Thoracic aorta (tissue), 2 donors: ENCODE data around the gene RAB31. TPM values are rescaled to one million over a fixed set of nuclear protein-coding genes. Genes with fewer than 3 reads are reported as not detected.
A peak's percentile ranks its signal among the peaks of the same experiment; 100 is the strongest.

ENCODE experiments used
- ATAC-seq: fragments of 150-250 bp; one replicate; pipeline ENCODE4 v1.8.0; 2017; ENCODE audit warnings: low read depth; ENCODE audit not compliant: insufficient number of reproducible peaks, low FRiP score
- DNase-seq: peaks from one replicate; pipeline ENCODE4 v3.0.0-alpha.2; 2020; ENCODE audit warnings: low spot score
- H3K27ac ChIP-seq, 2 donors: fragments of 200-600 bp; sonication (generic); 1 replicate in 1 of 2; 2 replicates in 1 of 2; pipeline ENCODE4 v1.5.1; 2016; ENCODE audit warnings: mild to moderate bottlenecking in 2 of 2, moderate library complexity in 2 of 2
- H3K27me3 ChIP-seq: fragments of 200-600 bp; sonication (generic); replicated peaks from 2 replicates; pipeline ENCODE4 v1.6.0; 2016; ENCODE audit warnings: mild to moderate bottlenecking; ENCODE audit not compliant: insufficient read depth
- H3K36me3 ChIP-seq: fragments of 200-600 bp; sonication (generic); one replicate; pipeline ENCODE4 v1.5.1; 2016
- H3K4me1 ChIP-seq, 2 donors: fragments of 200-600 bp; sonication (generic); 1 replicate in 1 of 2; 2 replicates in 1 of 2; pipeline versions ENCODE4 v1.5.1 to v1.6.0; 2016; ENCODE audit warnings: low read depth in 2 of 2, mild to moderate bottlenecking in 1 of 2; ENCODE audit not compliant: control insufficient read depth in 1 of 2
- H3K4me3 ChIP-seq: fragments of 200-600 bp; sonication (generic); 2 replicates; pipeline ENCODE4 v1.5.1; 2016; ENCODE audit warnings: mild to moderate bottlenecking
- H3K9me3 ChIP-seq: fragments of 200-600 bp; sonication (generic); 2 replicates; pipeline ENCODE4 v1.5.1; 2016
- CTCF ChIP-seq: fragments of 200-600 bp; sonication (generic); IDR thresholded peaks from one replicate; pipeline ENCODE4 v1.5.1; 2019; ENCODE audit warnings: antibody characterized with exemption
- total RNA-seq, 2 donors: library from RNA; depleted of rRNA; stranded (reverse); fragments of >200 nt; gene quantifications; one replicate each; pipeline versions ENCODE4 v1.1.0 to v1.2.3, GENCODE V29; 2016

Gene RAB31
- total RNA-seq, 2 donors from 2014 or later = 92.9 to 110 TPM

GRCh38 chr18:9782073-9782857 is 74.2 kb downstream of the RAB31 start:
- Histone ChIP-seq H3K27me3 (no peaks in the 10 kb centered on the region), H3K36me3 (no peaks in the 10 kb centered on the region), H3K4me3 (peak overlapping the region; percentile 28), H3K9me3 (no peaks in the 10 kb centered on the region), H3K4me1 (peaks cover 10 to 18% of the 10 kb centered on the region in 2 donors), H3K27ac (peak overlapping the region; percentile 66 to 77)
- ATAC-seq (peak; percentile 78), DNase-seq (no peak)
- TF ChIP-seq CTCF = no peak

- no peaks in the 10 kb centered on the region for H3K27me3 ChIP-seq
- peaks cover 10 to 25% of the 10 kb centered on the region in 2 donors for H3K4me1 ChIP-seq
- no peak overlapping the region for H3K27ac ChIP-seq
- DNase-seq (no peak), ATAC-seq (no peak)
- TF ChIP-seq CTCF = no peak
- H3K9me3 ChIP-seq = no peaks in the 10 kb centered on the region
- H3K36me3 ChIP-seq = no peaks in the 10 kb centered on the region
- H3K4me3 ChIP-seq = no peak overlapping the region
Observed at GRCh38 chr18:9786631-9787030, 78.5 kb downstream of the RAB31 start.

- Histone ChIP-seq H3K27me3 (no peaks in the 10 kb centered on the region), H3K4me3 (no peak overlapping the region), H3K9me3 (no peaks in the 10 kb centered on the region), H3K36me3 (no peaks in the 10 kb centered on the region), H3K4me1 (peaks cover 10 to 21% of the 10 kb centered on the region in 2 donors), H3K27ac (no peak overlapping the region)
- no peak for ATAC-seq
- DNase-seq = no peak
- no peak for TF ChIP-seq CTCF
Observed at GRCh38 chr18:9787036-9787435, 78.9 kb downstream of the RAB31 start.

- TF ChIP-seq CTCF = no peak
- DNase-seq (no peak), ATAC-seq (no peak)
- Histone ChIP-seq H3K9me3 (no peaks in the 10 kb centered on the region), H3K27ac (no peak overlapping the region), H3K36me3 (no peaks in the 10 kb centered on the region), H3K4me3 (no peak overlapping the region), H3K4me1 (peaks cover 8 to 14% of the 10 kb centered on the region in 2 donors), H3K27me3 (no peaks in the 10 kb centered on the region)
Observed at GRCh38 chr18:9787712-9788111, 79.6 kb downstream of the RAB31 start.

GRCh38 chr18:9788140-9788539 is 80.0 kb downstream of the RAB31 start:
- ATAC-seq = no peak
- TF ChIP-seq CTCF = no peak

More at GRCh38 chr18:9788140-9788539, 80.0 kb downstream of the RAB31 start:
- no peak overlapping the region for H3K4me3 ChIP-seq
- H3K27me3 ChIP-seq = no peaks in the 10 kb centered on the region
- no peaks in the 10 kb centered on the region for H3K36me3 ChIP-seq
- H3K9me3 ChIP-seq = no peaks in the 10 kb centered on the region
- peaks cover 4 to 10% of the 10 kb centered on the region in 2 donors for H3K4me1 ChIP-seq
- no peak for DNase-seq
- no peak overlapping the region for H3K27ac ChIP-seq
